HepG2 (cell line): ENCODE measurements around the gene OR10AG1. TPM values are rescaled to one million over a fixed set of nuclear protein-coding genes. Genes with fewer than 3 reads are reported as not detected.
A peak's percentile ranks its signal among the peaks of the same experiment; 100 is the strongest.

ENCODE experiments used
- ATAC-seq: fragments of 200-7000 bp; cut with Tn5 transposase; 3 replicates; pipeline ENCODE4 v1.9.1; 2020; ENCODE audit warnings: mild to moderate bottlenecking, moderate library complexity
- BruUV-seq: library from RNA; stranded (reverse); fragments of 400-500 nt; replicated peaks from 2 replicates; lab custom pipeline; 2021; lab: Mats Ljungman, UMichigan
- CTCF ChIA-PET: fragments of 300-600 bp; formaldehyde crosslinking; extraction: SDS; loops from one replicate; lab custom pipeline; 2021; ENCODE audit warnings: low total read pairs, inconsistent platforms, low intra/inter-chr PET ratio; lab: Yijun Ruan, JAX
- POLR2A ChIA-PET: fragments of 350-600 bp; sonication (Branson Sonifier 250); formaldehyde crosslinking; loops from one replicate; lab custom pipeline; 2020; ENCODE audit warnings: antibody characterized with exemption, inconsistent platforms; lab: Yijun Ruan, JAX
- DNase-seq: peaks from one replicate; pipeline ENCODE4 v3.0.0-alpha.2; 2015; ENCODE audit warnings: low spot score
- FAIRE-seq: peaks from 3 replicates; lab custom pipeline; 2011; peaks lifted over from hg19 to GRCh38; lab: Jason Lieb, UNC
- H2AFZ ChIP-seq: one replicate; pipeline ENCODE4 v1.6.1; 2011; ENCODE audit warnings: low read length, inconsistent platforms
- H3K27ac ChIP-seq: fragments of 300-600 bp; 3 replicates; pipeline ENCODE4 v1.8.0; 2011; ENCODE audit warnings: mixed run types, mild to moderate bottlenecking, mixed read lengths, low read length, inconsistent platforms; ENCODE audit not compliant: insufficient read depth; ENCODE audit errors: extremely low read length
- H3K27me3 ChIP-seq, 2 experiments: fragments of 200-600 bp in 1 of 2; 2 replicates in 1 of 2; 3 replicates in 1 of 2; pipeline versions ENCODE4 v1.6.0 to v1.8.0; 2011; ENCODE audit warnings: low read length in 2 of 2, mild to moderate bottlenecking in 2 of 2, moderate library complexity in 2 of 2, inconsistent platforms in 1 of 2; ENCODE audit not compliant: insufficient read depth in 2 of 2, control insufficient read depth in 1 of 2
- H3K36me3 ChIP-seq, 2 experiments: fragments of 200-600 bp in 1 of 2; replicated peaks in 1 of 2; 2 replicates in 1 of 2; 3 replicates in 1 of 2; pipeline versions ENCODE4 v1.5.1 to v1.8.0; 2011; ENCODE audit warnings: low read length in 2 of 2, inconsistent platforms in 1 of 2; ENCODE audit not compliant: insufficient read depth in 2 of 2, control insufficient read depth in 1 of 2
- H3K4me1 ChIP-seq: 2 replicates; pipeline ENCODE4 v1.5.1; 2012; ENCODE audit warnings: low read length, inconsistent platforms; ENCODE audit not compliant: insufficient read depth
- H3K4me2 ChIP-seq: 2 replicates; pipeline ENCODE4 v1.6.0; 2011; ENCODE audit warnings: low read depth, low read length, inconsistent platforms
- H3K4me3 ChIP-seq, 3 experiments: fragments of 200-600 bp in 1 of 3; sonication (generic), shearing (Covaris generic) in 1 of 3; replicated peaks in 1 of 3; 2 replicates each; pipeline ENCODE4 v1.5.1; 2011 to 2016; ENCODE audit warnings: low read length in 3 of 3, inconsistent platforms in 2 of 3, low read depth in 2 of 3, mild to moderate bottlenecking in 2 of 3, control low read depth in 1 of 3, mixed read lengths in 1 of 3; ENCODE audit not compliant: insufficient read depth in 1 of 3
- H3K79me2 ChIP-seq: one replicate; pipeline ENCODE4 v1.6.1; 2011; ENCODE audit warnings: low read length, inconsistent platforms; ENCODE audit not compliant: insufficient read depth
- H3K9ac ChIP-seq: 2 replicates; pipeline ENCODE4 v1.6.0; 2011; ENCODE audit warnings: mild to moderate bottlenecking, low read depth, low read length, inconsistent platforms; ENCODE audit not compliant: insufficient read depth
- H3K9me3 ChIP-seq: 2 replicates; pipeline ENCODE4 v1.5.1; 2012; ENCODE audit warnings: mild to moderate bottlenecking, low read length
- H4K20me1 ChIP-seq: 2 replicates; pipeline ENCODE4 v1.6.0; 2011; ENCODE audit warnings: inconsistent platforms, mild to moderate bottlenecking, low read length, moderate library complexity; ENCODE audit not compliant: insufficient read depth
- BRD4 ChIP-seq: sonication (generic); formaldehyde crosslinking; IDR thresholded peaks from 2 replicates; pipeline ENCODE4 v1.4.0; 2020; ENCODE audit warnings: missing genetic modification reagents
- CTCF ChIP-seq: sonication (generic); formaldehyde crosslinking; IDR thresholded peaks from 2 replicates; pipeline ENCODE4 v1.5.0; 2020; ENCODE audit warnings: mild to moderate bottlenecking, missing genetic modification reagents, moderate library complexity
- DPF2 ChIP-seq: sonication (generic); formaldehyde crosslinking; IDR thresholded peaks from 2 replicates; pipeline ENCODE4 v1.4.0; 2020; ENCODE audit warnings: mild to moderate bottlenecking, low read depth, missing genetic modification reagents, borderline replicate concordance
- EED ChIP-seq: sonication (generic); formaldehyde crosslinking; IDR thresholded peaks from 2 replicates; pipeline ENCODE4 v1.5.0; 2020; ENCODE audit warnings: mild to moderate bottlenecking, missing genetic modification reagents
- FOXA1 ChIP-seq, 2 experiments: fragments of 450-650 bp in 1 of 2; sonication (generic) in 1 of 2; formaldehyde crosslinking in 1 of 2; IDR thresholded peaks; 2 replicates each; pipeline versions ENCODE4 v1.4.0 to v1.6.1; 2016 to 2020; ENCODE audit warnings: missing genetic modification reagents in 1 of 2
- KAT7 ChIP-seq: IDR thresholded peaks from 2 replicates; pipeline ENCODE4 v1.6.1; 2018; ENCODE audit warnings: borderline replicate concordance, missing compliant biosample characterization
- PAF1 ChIP-seq: IDR thresholded peaks from 2 replicates; pipeline ENCODE4 v1.6.1; 2016; ENCODE audit warnings: missing genetic modification reagents, missing compliant biosample characterization
- SALL2 ChIP-seq: sonication (generic); formaldehyde crosslinking; IDR thresholded peaks from 2 replicates; pipeline ENCODE4 v1.8.1; 2023; ENCODE audit warnings: mild to moderate bottlenecking, missing genetic modification reagents, inconsistent platforms
- SMC3 ChIP-seq: IDR thresholded peaks from 2 replicates; pipeline ENCODE4 v1.6.1; 2011; ENCODE audit warnings: low read length, improper control_type of control experiment
- STAG1 ChIP-seq: sonication (generic); formaldehyde crosslinking; IDR thresholded peaks from 2 replicates; pipeline ENCODE4 v1.4.0; 2020; ENCODE audit warnings: missing genetic modification reagents
- TEF ChIP-seq: sonication (generic); formaldehyde crosslinking; IDR thresholded peaks from 2 replicates; pipeline ENCODE4 v1.5.0; 2020; ENCODE audit warnings: missing genetic modification reagents
- ZMYM3 ChIP-seq: sonication (generic); formaldehyde crosslinking; IDR thresholded peaks from 2 replicates; pipeline ENCODE4 v1.5.1; 2020; ENCODE audit warnings: mild to moderate bottlenecking, missing genetic modification reagents
- ZNF724P ChIP-seq: sonication (generic); formaldehyde crosslinking; IDR thresholded peaks from 2 replicates; pipeline ENCODE4 v1.8.0; 2022; ENCODE audit warnings: missing genetic modification reagents, borderline replicate concordance
- ZNF83 ChIP-seq: sonication (generic); formaldehyde crosslinking; IDR thresholded peaks from 2 replicates; pipeline ENCODE4 v1.4.0; 2020; ENCODE audit warnings: missing genetic modification reagents, mild to moderate bottlenecking, borderline replicate concordance
- ZSCAN5A ChIP-seq: sonication (generic); formaldehyde crosslinking; IDR thresholded peaks from 2 replicates; pipeline ENCODE4 v1.8.0; 2022; ENCODE audit warnings: mild to moderate bottlenecking, missing genetic modification reagents, borderline replicate concordance
- WGBS: methylation state at CpG from one replicate; pipeline ENCODE4 v1.1.6; 2017; ENCODE audit warnings: low lambda C conversion rate; 5-methylcytosine and 5-hydroxymethylcytosine counted together
- in situ Hi-C: cut with HindIII; loops from 2 replicates; pipeline ENCODE4 v1.10.0; 2017; ENCODE audit warnings: low pct_unique_long_range_greater_than_20kb; ENCODE audit not compliant: extremely low pct_ligation_motif_present
- intact Hi-C: fragments of 100-400 bp; cut with micrococcal nuclease; formaldehyde crosslinking; loops from one replicate; pipeline ENCODE4 v1.10.0; 2022; ENCODE audit not compliant: unreplicated experiment
- polyA plus RNA-seq, 8 experiments: library from polyadenylated mRNA; depleted of rRNA in 3 of 8; stranded (reverse) in 7 of 8; unstranded in 1 of 8; fragments of >200 nt; fragmentation: Illumina TruSeq in 4 of 8; extraction: Trizol in 4 of 8; gene quantifications; 2 replicates each; pipeline versions ENCODE4 v1.2.1 to v1.2.3, GENCODE V29; 2011 to 2016; ENCODE audit warnings: low read depth in 4 of 8, missing spikeins in 1 of 8, mixed read lengths in 1 of 8; ENCODE audit not compliant: insufficient read depth in 1 of 8
- total RNA-seq, 5 experiments: library from RNA; depleted of rRNA; stranded (reverse); fragments of >200 nt; fragmentation: Illumina TruSeq; extraction: Trizol; gene quantifications; 2 replicates each; pipeline ENCODE4 v1.2.3, GENCODE V29; 2016; ENCODE audit warnings: low read depth in 1 of 5

OR10AG1 gene
- total and polyA plus RNA-seq, 2 of the 13 experiments (the other 11 are each of a cell fraction or from before 2014, with no cell fraction given): not detected

- TF ChIP-seq CTCF (CRISPR knock-in tag): peak; percentile 63
- TF ChIP-seq BRD4 (CRISPR knock-in tag): no peak
- no peak for TF ChIP-seq EED (CRISPR knock-in tag)
- TF ChIP-seq ZNF724P (CRISPR knock-in tag): no peak
- TF ChIP-seq TEF: peak; percentile 76; the same call in 1 of the 2 replicates
- no peak for TF ChIP-seq ZMYM3 (CRISPR knock-in tag)
- TF ChIP-seq KAT7: no peak
- TF ChIP-seq ZSCAN5A (CRISPR knock-in tag): no peak
- peak; percentile 48 for TF ChIP-seq SMC3
- TF ChIP-seq PAF1 (CRISPR knock-in tag): no peak
- no peak for TF ChIP-seq DPF2 (CRISPR knock-in tag)
- TF ChIP-seq ZNF83 (CRISPR knock-in tag): no peak
- peak; percentile 64 for TF ChIP-seq STAG1 (CRISPR knock-in tag)
- no peak for TF ChIP-seq FOXA1 (IDR thresholded peaks at IDR 0.05)
- 0 out of 2 replicates have a peak, but pooled peaks have one; percentile 37 for TF ChIP-seq FOXA1 (CRISPR knock-in tag; IDR thresholded peaks at IDR 0.05)
- no peak for TF ChIP-seq SALL2 (CRISPR knock-in tag)
- ChIA-PET CTCF (interaction anchor here (1.8 kb wide), 1 partner anchor 840 kb away, joined by 17 read pairs; no protein-coding TSS in a partner anchor), POLR2A (no interaction called here)
- Histone ChIP-seq H4K20me1 (no peaks in the 10 kb centered on the region), H3K4me1 (no peaks in the 10 kb centered on the region), H2AFZ (no peak overlapping the region), H3K4me3 (no peak overlapping the region), H3K36me3 (no peaks in the 10 kb centered on the region), H3K27me3 (no peaks in the 10 kb centered on the region), H3K27ac (no peak overlapping the region), H3K79me2 (no peaks in the 10 kb centered on the region), H3K4me2 (no peak overlapping the region), H3K9me3 (no peaks in the 10 kb centered on the region), H3K9ac (no peak overlapping the region)
- intact Hi-C loops (loop anchor here (1.0 kb wide), 1 partner anchor 840 kb away; no protein-coding TSS in a partner anchor), in situ Hi-C loops (loop anchor here (5.0 kb wide), 1 partner anchor 834 kb away; no protein-coding TSS in a partner anchor)
- DNase-seq: peak; percentile 23
- peak; percentile 40; the same call in 1 of the 3 replicates for ATAC-seq
- peak; percentile 12 for FAIRE-seq
- WGBS: 13% methylated on average over 3 of the region's 3 CpGs
- BruUV-seq: no TSS peak
Measured at GRCh38 chr11:55942785-55943392, 26.9 kb downstream of the OR10AG1 start.
